A549 (cell line): ENCODE data around the gene MUC2. TPM values are rescaled to one million over a fixed set of nuclear protein-coding genes. Genes with fewer than 3 reads are reported as not detected.

Source experiments
- ATAC-seq, 2 experiments: fragments of 200-7000 bp in 1 of 2; fragments of >200 bp in 1 of 2; cut with Nextera tagmentation in 1 of 2; cut with Tn5 transposase in 1 of 2; 3 replicates each; pipeline versions ENCODE4 v1.8.0 to v1.9.1; 2018 to 2020; ENCODE audit warnings: mild to moderate bottlenecking in 1 of 2, moderate library complexity in 1 of 2
- CTCF ChIA-PET: fragments of 300-600 bp; sonication (Branson Sonifier 250); formaldehyde crosslinking; extraction: SDS; loops from one replicate; lab custom pipeline; 2021; ENCODE audit warnings: antibody characterized with exemption, inconsistent platforms; lab: Yijun Ruan, JAX
- POLR2A ChIA-PET: fragments of 350-600 bp; formaldehyde crosslinking; extraction: SDS; loops from one replicate; lab custom pipeline; 2021; ENCODE audit warnings: antibody characterized with exemption, inconsistent platforms; lab: Yijun Ruan, JAX
- DNase-seq, 2 experiments: peaks; one replicate each; pipeline versions ENCODE4 v3.0.0 to v3.0.0-alpha.2; 2011 to 2016; ENCODE audit warnings: low read depth in 1 of 2, low spot score in 1 of 2
- FAIRE-seq: peaks from 2 replicates; lab custom pipeline; 2011; peaks lifted over from hg19 to GRCh38; lab: Jason Lieb, UNC
- H3K27ac ChIP-seq, 2 experiments: fragments of >200 bp; sonication (Bioruptor Twin); formaldehyde crosslinking; 3 replicates each; pipeline ENCODE4 v1.5.1; 2016 to 2017
- H3K4me1 ChIP-seq: fragments of >200 bp; sonication (Bioruptor Twin); formaldehyde crosslinking; 3 replicates; pipeline ENCODE4 v1.6.1; 2016
- H3K4me2 ChIP-seq: fragments of >200 bp; sonication (Bioruptor Twin); formaldehyde crosslinking; 3 replicates; pipeline ENCODE4 v1.6.1; 2016
- H3K4me3 ChIP-seq: fragments of >200 bp; sonication (Bioruptor Twin); formaldehyde crosslinking; 3 replicates; pipeline ENCODE4 v1.5.1; 2016
- H3K9me3 ChIP-seq: fragments of >200 bp; sonication (Bioruptor Twin); formaldehyde crosslinking; 3 replicates; pipeline ENCODE4 v1.6.1; 2016
- BHLHE40 ChIP-seq: IDR thresholded peaks from 2 replicates; pipeline ENCODE4 v1.6.1; 2012; ENCODE audit warnings: low read depth, low read length, inconsistent platforms
- CBX2 ChIP-seq: fragments of 200-600 bp; sonication (generic); IDR thresholded peaks from 2 replicates; pipeline ENCODE4 v1.6.1; 2016; ENCODE audit warnings: low read depth, mild to moderate bottlenecking, borderline replicate concordance
- CEBPB ChIP-seq, 2 experiments: fragments of >200 bp in 1 of 2; sonication (Bioruptor Twin) in 1 of 2; formaldehyde crosslinking in 1 of 2; IDR thresholded peaks; 2 replicates each; pipeline ENCODE4 v1.6.1; 2012 to 2016
- CHD4 ChIP-seq: fragments of 200-600 bp; sonication (generic); IDR thresholded peaks from 2 replicates; pipeline ENCODE4 v1.6.1; 2016; ENCODE audit warnings: antibody characterized with exemption, mild to moderate bottlenecking, borderline replicate concordance
- CTCF ChIP-seq: fragments of >200 bp; sonication (Bioruptor Twin); formaldehyde crosslinking; IDR thresholded peaks from 3 replicates; pipeline ENCODE4 v1.5.1; 2016
- EHF ChIP-seq: fragments of 250-450 bp; sonication (Bioruptor Pico); IDR thresholded peaks from 2 replicates; pipeline ENCODE4 v1.5.0; 2020; ENCODE audit warnings: mild to moderate bottlenecking
- FOSB ChIP-seq: fragments of 250-450 bp; sonication (Bioruptor Pico); IDR thresholded peaks from 2 replicates; pipeline ENCODE4 v1.5.0; 2020; ENCODE audit warnings: mild to moderate bottlenecking, moderate library complexity
- JUN ChIP-seq, 2 experiments: fragments of >200 bp; sonication (Bioruptor Twin); formaldehyde crosslinking; IDR thresholded peaks; 2 replicates in 1 of 2; 3 replicates in 1 of 2; pipeline ENCODE4 v1.6.1; 2016 to 2017
- JUNB ChIP-seq: fragments of >200 bp; sonication (Bioruptor Twin); formaldehyde crosslinking; IDR thresholded peaks from 2 replicates; pipeline ENCODE4 v1.6.1; 2016
- MAFK ChIP-seq: fragments of 450-650 bp; IDR thresholded peaks from 2 replicates; pipeline ENCODE4 v1.6.1; 2014; ENCODE audit not compliant: partially characterized antibody
- PHF8 ChIP-seq: fragments of 200-600 bp; sonication (generic); IDR thresholded peaks from 2 replicates; pipeline ENCODE4 v1.6.1; 2016; ENCODE audit warnings: low read depth, mild to moderate bottlenecking, antibody characterized with exemption, moderate library complexity, borderline replicate concordance
- POLR2AphosphoS2 ChIP-seq: conservative IDR thresholded peaks from 2 replicates; pipeline ENCODE4 v1.6.1; 2012; ENCODE audit warnings: low read length, improper control_type of control experiment, inconsistent platforms
- RAD21 ChIP-seq, 2 experiments: fragments of >200 bp in 1 of 2; sonication (Bioruptor Twin) in 1 of 2; formaldehyde crosslinking in 1 of 2; IDR thresholded peaks in 1 of 2; conservative IDR thresholded peaks in 1 of 2; 2 replicates in 1 of 2; 3 replicates in 1 of 2; pipeline ENCODE4 v1.6.1; 2012 to 2018; ENCODE audit warnings: inconsistent platforms in 1 of 2
- RCOR1 ChIP-seq: fragments of 150-350 bp; IDR thresholded peaks from 2 replicates; pipeline ENCODE4 v1.6.1; 2014; ENCODE audit warnings: antibody characterized with exemption, low read length, low read depth
- WGBS: methylation state at CpG from one replicate; pipeline ENCODE4 v1.1.6; 2017; ENCODE audit errors: missing lambda C conversion rate; 5-methylcytosine and 5-hydroxymethylcytosine counted together
- polyA plus RNA-seq, 4 experiments: library from polyadenylated mRNA; depleted of rRNA in 3 of 4; stranded (reverse); fragments of >200 nt; fragmentation: RNase III in 1 of 4; extraction: RNeasy Plus Mini Kit Qiagen cat#74134 plus additional on column Dnase treatment in 1 of 4; gene quantifications; 2 replicates in 3 of 4; 3 replicates in 1 of 4; pipeline ENCODE4 v1.2.3, GENCODE V29; 2011 to 2017
- TF ChIP-seq, protein P1 (sequence below): fragments of 150-350 bp; IDR thresholded peaks from 2 replicates; pipeline ENCODE4 v1.6.1; 2014; ENCODE audit warnings: low read depth, mild to moderate bottlenecking, low read length
- TF ChIP-seq, protein P2 (sequence below): fragments of >200 bp; sonication (Bioruptor Twin); formaldehyde crosslinking; IDR thresholded peaks from 2 replicates; pipeline ENCODE4 v1.6.1; 2016
- TF ChIP-seq, protein P3 (sequence below): fragments of 250-450 bp; sonication (Bioruptor Pico); IDR thresholded peaks from 2 replicates; pipeline ENCODE4 v1.5.0; 2021; ENCODE audit warnings: mild to moderate bottlenecking, moderate library complexity, borderline replicate concordance
- TF ChIP-seq, protein P4 (sequence below): IDR thresholded peaks from 2 replicates; pipeline ENCODE4 v1.6.1; 2012

Gene MUC2
- polyA plus RNA-seq, 2 of the 4 experiments (the other 2 are of a cell fraction): 0.01 to 0.03 TPM

- CTCF ChIA-PET: interaction anchor here (0.7 to 3.1 kb wide), 4 partner anchors 10 to 102 kb away, joined by 3 to 15 read pairs (median 3); no protein-coding TSS in a partner anchor
- H3K4me1 ChIP-seq: no peaks in the 10 kb centered on the region
- WGBS: 86% methylated on average over 20 of the region's 46 CpGs
- no peak overlapping the region for H3K27ac ChIP-seq
- DNase-seq (no peak), ATAC-seq (no peak), FAIRE-seq (no peak)
- TF ChIP-seq RAD21 (conservative IDR thresholded peaks at IDR 0.05 in 1 of 2, IDR thresholded peaks at IDR 0.05 in 1 of 2) (no peak), CTCF (no peak), POLR2AphosphoS2 (no peak), CEBPB (IDR thresholded peaks at IDR 0.05) (no peak), MAFK (no peak), BHLHE40 (no peak)
- TF ChIP-seq, protein P1, sequence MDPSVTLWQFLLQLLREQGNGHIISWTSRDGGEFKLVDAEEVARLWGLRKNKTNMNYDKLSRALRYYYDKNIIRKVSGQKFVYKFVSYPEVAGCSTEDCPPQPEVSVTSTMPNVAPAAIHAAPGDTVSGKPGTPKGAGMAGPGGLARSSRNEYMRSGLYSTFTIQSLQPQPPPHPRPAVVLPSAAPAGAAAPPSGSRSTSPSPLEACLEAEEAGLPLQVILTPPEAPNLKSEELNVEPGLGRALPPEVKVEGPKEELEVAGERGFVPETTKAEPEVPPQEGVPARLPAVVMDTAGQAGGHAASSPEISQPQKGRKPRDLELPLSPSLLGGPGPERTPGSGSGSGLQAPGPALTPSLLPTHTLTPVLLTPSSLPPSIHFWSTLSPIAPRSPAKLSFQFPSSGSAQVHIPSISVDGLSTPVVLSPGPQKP: no peak
- TF ChIP-seq, protein P2, sequence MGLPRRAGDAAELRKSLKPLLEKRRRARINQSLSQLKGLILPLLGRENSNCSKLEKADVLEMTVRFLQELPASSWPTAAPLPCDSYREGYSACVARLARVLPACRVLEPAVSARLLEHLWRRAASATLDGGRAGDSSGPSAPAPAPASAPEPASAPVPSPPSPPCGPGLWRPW: no peak
- TF ChIP-seq, protein P3, sequence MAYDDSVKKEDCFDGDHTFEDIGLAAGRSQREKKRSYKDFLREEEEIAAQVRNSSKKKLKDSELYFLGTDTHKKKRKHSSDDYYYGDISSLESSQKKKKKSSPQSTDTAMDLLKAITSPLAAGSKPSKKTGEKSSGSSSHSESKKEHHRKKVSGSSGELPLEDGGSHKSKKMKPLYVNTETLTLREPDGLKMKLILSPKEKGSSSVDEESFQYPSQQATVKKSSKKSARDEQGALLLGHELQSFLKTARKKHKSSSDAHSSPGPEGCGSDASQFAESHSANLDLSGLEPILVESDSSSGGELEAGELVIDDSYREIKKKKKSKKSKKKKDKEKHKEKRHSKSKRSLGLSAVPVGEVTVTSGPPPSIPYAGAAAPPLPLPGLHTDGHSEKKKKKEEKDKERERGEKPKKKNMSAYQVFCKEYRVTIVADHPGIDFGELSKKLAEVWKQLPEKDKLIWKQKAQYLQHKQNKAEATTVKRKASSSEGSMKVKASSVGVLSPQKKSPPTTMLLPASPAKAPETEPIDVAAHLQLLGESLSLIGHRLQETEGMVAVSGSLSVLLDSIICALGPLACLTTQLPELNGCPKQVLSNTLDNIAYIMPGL (CRISPR knock-in tag): no peak
- no peaks in the 10 kb centered on the region for H3K9me3 ChIP-seq
- POLR2A ChIA-PET: no interaction called here
- no peak overlapping the region for H3K4me2 ChIP-seq
- H3K4me3 ChIP-seq: no peak overlapping the region
Observed at GRCh38 chr11:1026641-1027482, 47.8 kb upstream of the MUC2 start.

- H3K9me3 ChIP-seq: no peaks in the 10 kb centered on the region
- no peak for TF ChIP-seq JUNB
- 88% methylated on average over 7 of the region's 36 CpGs for WGBS
- no peak for DNase-seq
- H3K4me2 ChIP-seq: no peak overlapping the region
- no peak for FAIRE-seq
- H3K4me1 ChIP-seq: no peaks in the 10 kb centered on the region
- H3K4me3 ChIP-seq: no peak overlapping the region
- ChIA-PET POLR2A (no interaction called here), CTCF (interaction anchor here (0.8 to 3.1 kb wide), 3 partner anchors 14 to 24 kb away, joined by 4 to 15 read pairs (median 4); no protein-coding TSS in a partner anchor)
- no peak overlapping the region for H3K27ac ChIP-seq
- ATAC-seq: no peak
Observed at GRCh38 chr11:1027483-1028290, 47.0 kb upstream of the MUC2 start.

GRCh38 chr11:1028291-1028540, 46.5 kb upstream of the MUC2 start:
- POLR2A ChIA-PET: no interaction called here
- no peaks in the 10 kb centered on the region for H3K9me3 ChIP-seq
- no peak overlapping the region for H3K4me3 ChIP-seq
- ATAC-seq: no peak
- H3K4me2 ChIP-seq: no peak overlapping the region
- 91% methylated on average over 12 of the region's 17 CpGs for WGBS
- TF ChIP-seq, protein P4, sequence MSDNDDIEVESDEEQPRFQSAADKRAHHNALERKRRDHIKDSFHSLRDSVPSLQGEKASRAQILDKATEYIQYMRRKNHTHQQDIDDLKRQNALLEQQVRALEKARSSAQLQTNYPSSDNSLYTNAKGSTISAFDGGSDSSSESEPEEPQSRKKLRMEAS: no peak
- no peak for TF ChIP-seq EHF
- TF ChIP-seq CHD4: no peak
- no peak for TF ChIP-seq JUN (IDR thresholded peaks at IDR 0.05)
- TF ChIP-seq RAD21 (conservative IDR thresholded peaks at IDR 0.05 in 1 of 2, IDR thresholded peaks at IDR 0.05 in 1 of 2): no peak
- no peak for TF ChIP-seq PHF8
- no peak for TF ChIP-seq RCOR1
- TF ChIP-seq CBX2: no peak
- TF ChIP-seq FOSB (CRISPR knock-in tag): no peak
- TF ChIP-seq, all 56 proteins: peak for 0
- Histone ChIP-seq H3K4me1 (no peaks in the 10 kb centered on the region), H3K27ac (no peak overlapping the region)
- no peak for DNase-seq
- FAIRE-seq: no peak
- CTCF ChIA-PET: interaction anchor here (0.8 to 1.9 kb wide), 2 partner anchors 14 to 23 kb away, joined by 4 read pairs; no protein-coding TSS in a partner anchor
